Small intestine (tissue), 7 donors: ENCODE measurements around the gene CRYBG3. TPM values are rescaled to one million over a fixed set of nuclear protein-coding genes. Genes with fewer than 3 reads are reported as not detected.

Source experiments
- DNase-seq, 2 donors: peaks; one replicate each; pipeline versions ENCODE4 v3.0.0 to v3.0.0-alpha.2; 2013
- FAIRE-seq: peaks from 2 replicates; lab custom pipeline; 2012; peaks lifted over from hg19 to GRCh38; lab: Jason Lieb, UNC
- H3K27ac ChIP-seq, 3 donors: one replicate each; pipeline ENCODE4 v1.5.1; 2013; ENCODE audit warnings: low read length in 2 of 3, mild to moderate bottlenecking in 2 of 3, control low read depth in 1 of 3, inconsistent platforms in 1 of 3, low read depth in 1 of 3, moderate library complexity in 1 of 3
- H3K27me3 ChIP-seq, 3 donors: one replicate each; pipeline ENCODE4 v1.6.1; 2013; ENCODE audit warnings: low read length in 3 of 3, inconsistent platforms in 1 of 3; ENCODE audit not compliant: control insufficient read depth in 3 of 3, insufficient read depth in 3 of 3
- H3K36me3 ChIP-seq, 3 donors: one replicate each; pipeline ENCODE4 v1.6.1; 2013; ENCODE audit warnings: low read length in 3 of 3, inconsistent platforms in 1 of 3, low read depth in 1 of 3, mild to moderate bottlenecking in 1 of 3, moderate library complexity in 1 of 3; ENCODE audit not compliant: control insufficient read depth in 3 of 3, insufficient read depth in 2 of 3
- H3K4me1 ChIP-seq, 3 donors: one replicate each; pipeline ENCODE4 v1.6.1; 2013; ENCODE audit warnings: low read length in 2 of 3, inconsistent platforms in 1 of 3, low read depth in 1 of 3, mild to moderate bottlenecking in 1 of 3, moderate library complexity in 1 of 3; ENCODE audit not compliant: control insufficient read depth in 3 of 3, insufficient read depth in 2 of 3
- H3K4me3 ChIP-seq, 3 donors: one replicate each; pipeline ENCODE4 v1.5.1; 2013; ENCODE audit warnings: low read length in 3 of 3, control low read depth in 1 of 3, inconsistent platforms in 1 of 3, low read depth in 1 of 3, mild to moderate bottlenecking in 1 of 3, moderate library complexity in 1 of 3
- H3K9me3 ChIP-seq, 2 donors: one replicate each; pipeline ENCODE4 v1.6.1; 2013; ENCODE audit warnings: low read depth in 1 of 2, low read length in 1 of 2; ENCODE audit not compliant: control insufficient read depth in 2 of 2, insufficient read depth in 1 of 2
- WGBS, 3 donors: extraction: QIAGEN DNeasy Blood & Tissue Kit; methylation state at CpG; one replicate each; pipeline ENCODE4 v1.1.7; 2013; 5-methylcytosine and 5-hydroxymethylcytosine counted together
- polyA plus RNA-seq, 4 donors: library from polyadenylated mRNA; stranded (reverse) in 3 of 4; unstranded in 1 of 4; fragments of 200-250 nt in 3 of 4; fragments of 120-200 nt in 1 of 4; gene quantifications; one replicate each; pipeline versions ENCODE4 v1.2.1 to v1.2.3, GENCODE V29; 2013
- donor health status: healthy with polysubstance abuse.
- donor health status: control.
- donor health status: control.
- donor health status: Bipolar disorder and iron deficiency.
- donor health status: healthy.

Gene CRYBG3
- polyA plus RNA-seq, 4 donors, result 1.3 to 11.0 (median 4.1) TPM

- WGBS, 3 donors, result 87 to 94% (median 91%) methylated on average over 3 of the region's 3 CpGs
- peaks cover 0 to 3% (median 0%) of the 10 kb centered on the region in 3 donors for H3K36me3 ChIP-seq
- H3K9me3 ChIP-seq, result no peaks in the 10 kb centered on the region
- no peak overlapping the region for H3K4me3 ChIP-seq
- DNase-seq (no peak), FAIRE-seq (no peak)
- H3K4me1 ChIP-seq, result no peaks in the 10 kb centered on the region
- H3K27me3 ChIP-seq, result no peaks in the 10 kb centered on the region
- H3K27ac ChIP-seq, result no peak overlapping the region
Measured at GRCh38 chr3:97848779-97849178, 27.0 kb downstream of the CRYBG3 start.

GRCh38 chr3:97857401-97857800, 35.6 kb downstream of the CRYBG3 start:
- H3K27me3 ChIP-seq, result no peaks in the 10 kb centered on the region
- H3K9me3 ChIP-seq, result no peaks in the 10 kb centered on the region
- no peak for FAIRE-seq
- WGBS, 3 donors, result 92 to 94% (median 93%) methylated on average over 6 of the region's 6 CpGs
- no peak for DNase-seq
- no peak overlapping the region for H3K27ac ChIP-seq
- no peak overlapping the region for H3K4me3 ChIP-seq
- H3K4me1 ChIP-seq, result no peaks in the 10 kb centered on the region
- H3K36me3 ChIP-seq, result no peaks in the 10 kb centered on the region

DNA sequence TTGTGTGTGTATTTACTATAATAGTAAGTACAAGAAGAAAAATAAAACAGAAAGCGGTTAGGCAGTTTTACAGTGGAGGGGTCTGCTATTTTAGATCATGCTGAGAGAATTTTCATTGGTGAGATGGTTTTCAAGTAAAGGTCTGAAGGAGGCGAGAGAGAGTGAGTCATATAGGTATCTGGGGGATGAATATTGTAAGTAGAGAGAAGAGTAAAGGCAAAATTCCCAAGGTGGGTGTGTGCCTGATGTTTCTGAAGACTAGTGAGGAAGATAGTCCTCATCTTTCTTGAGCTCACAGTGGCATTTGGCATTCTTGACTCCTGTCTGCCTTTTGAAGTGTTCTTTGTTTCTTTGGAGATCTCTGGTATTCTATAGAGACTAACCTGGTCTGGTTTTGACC, 38.6 kb downstream of the CRYBG3 start:
- no peak for FAIRE-seq
- Histone ChIP-seq H3K27ac (no peak overlapping the region), H3K36me3 (no peaks in the 10 kb centered on the region), H3K9me3 (no peaks in the 10 kb centered on the region), H3K27me3 (no peaks in the 10 kb centered on the region), H3K4me3 (no peak overlapping the region), H3K4me1 (no peaks in the 10 kb centered on the region)
- 74 to 96% (median 88%) methylated on average over 2 of the region's 2 CpGs for WGBS, 3 donors
- no peak for DNase-seq

DNA sequence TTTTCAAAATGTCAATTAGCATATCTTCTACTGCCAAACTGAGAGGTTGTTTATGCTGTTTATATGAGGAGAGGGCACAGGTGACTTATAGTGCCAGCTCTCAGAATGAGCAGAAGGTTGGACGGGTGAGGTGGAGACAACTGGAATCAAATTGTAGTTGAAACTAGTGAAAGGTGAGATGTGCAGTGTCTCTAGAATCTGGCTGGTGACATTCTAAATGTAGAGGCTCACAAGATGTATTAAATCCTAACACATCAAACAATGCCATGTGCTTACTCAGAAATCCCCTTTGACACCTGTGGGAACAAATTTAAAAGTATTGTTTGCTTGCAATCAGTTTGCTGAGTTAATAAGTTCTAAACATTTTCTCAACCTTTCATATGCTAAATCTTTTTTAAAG, 40.8 kb downstream of the CRYBG3 start:
- H3K4me1 ChIP-seq, result no peaks in the 10 kb centered on the region
- FAIRE-seq, result no peak
- no peaks in the 10 kb centered on the region for H3K36me3 ChIP-seq
- no peak for DNase-seq
- H3K4me3 ChIP-seq, result no peak overlapping the region
- no peak overlapping the region for H3K27ac ChIP-seq
- WGBS, 3 donors, result 86 to 95% (median 92%) methylated on average over 1 of the region's 1 CpG
- H3K9me3 ChIP-seq, result no peaks in the 10 kb centered on the region
- H3K27me3 ChIP-seq, result no peaks in the 10 kb centered on the region

- Histone ChIP-seq H3K36me3 (no peaks in the 10 kb centered on the region), H3K4me1 (no peaks in the 10 kb centered on the region), H3K27ac (no peak overlapping the region), H3K9me3 (no peaks in the 10 kb centered on the region), H3K4me3 (no peak overlapping the region), H3K27me3 (no peaks in the 10 kb centered on the region)
- no peak for FAIRE-seq
- DNase-seq, result no peak
- WGBS, 3 donors, result 91 to 93% (median 93%) methylated on average over 1 of the region's 1 CpG
Measured at GRCh38 chr3:97863031-97863430, 41.2 kb downstream of the CRYBG3 start.

- no peak overlapping the region for H3K27ac ChIP-seq
- FAIRE-seq (no peak), DNase-seq (no peak)
- H3K9me3 ChIP-seq, result no peaks in the 10 kb centered on the region
- WGBS, 3 donors, result 89 to 96% (median 93%) methylated on average over 3 of the region's 3 CpGs
- no peaks in the 10 kb centered on the region for H3K4me1 ChIP-seq
- no peak overlapping the region for H3K4me3 ChIP-seq
- H3K36me3 ChIP-seq, result no peaks in the 10 kb centered on the region
- H3K27me3 ChIP-seq, result no peaks in the 10 kb centered on the region
Measured at GRCh38 chr3:97863775-97864174, 42.0 kb downstream of the CRYBG3 start.

DNA sequence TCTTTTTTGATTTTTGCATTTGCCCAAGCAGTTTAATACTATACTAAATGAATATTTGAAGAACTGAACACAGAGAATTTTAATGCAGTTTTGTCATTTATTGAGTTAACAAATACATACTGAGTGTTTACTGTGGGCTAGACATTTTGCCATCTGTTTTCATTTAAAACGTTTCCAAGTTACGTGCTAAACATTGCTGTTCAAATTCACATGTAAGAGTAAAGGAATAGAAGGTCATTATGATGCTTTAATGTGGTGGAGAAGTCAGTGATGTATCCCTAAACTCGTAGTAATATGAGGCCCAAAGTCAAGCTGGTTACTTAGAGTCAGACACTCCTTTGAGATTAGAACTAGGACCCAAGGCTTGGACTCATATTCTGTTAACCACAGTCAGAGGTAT, 49.4 kb downstream of the CRYBG3 start:
- Histone ChIP-seq H3K4me3 (no peak overlapping the region), H3K27ac (no peak overlapping the region), H3K4me1 (no peaks in the 10 kb centered on the region), H3K9me3 (no peaks in the 10 kb centered on the region), H3K36me3 (no peaks in the 10 kb centered on the region), H3K27me3 (no peaks in the 10 kb centered on the region)
- DNase-seq (no peak), FAIRE-seq (no peak)
- 68 to 83% (median 80%) methylated on average over 3 of the region's 3 CpGs for WGBS, 3 donors

DNA sequence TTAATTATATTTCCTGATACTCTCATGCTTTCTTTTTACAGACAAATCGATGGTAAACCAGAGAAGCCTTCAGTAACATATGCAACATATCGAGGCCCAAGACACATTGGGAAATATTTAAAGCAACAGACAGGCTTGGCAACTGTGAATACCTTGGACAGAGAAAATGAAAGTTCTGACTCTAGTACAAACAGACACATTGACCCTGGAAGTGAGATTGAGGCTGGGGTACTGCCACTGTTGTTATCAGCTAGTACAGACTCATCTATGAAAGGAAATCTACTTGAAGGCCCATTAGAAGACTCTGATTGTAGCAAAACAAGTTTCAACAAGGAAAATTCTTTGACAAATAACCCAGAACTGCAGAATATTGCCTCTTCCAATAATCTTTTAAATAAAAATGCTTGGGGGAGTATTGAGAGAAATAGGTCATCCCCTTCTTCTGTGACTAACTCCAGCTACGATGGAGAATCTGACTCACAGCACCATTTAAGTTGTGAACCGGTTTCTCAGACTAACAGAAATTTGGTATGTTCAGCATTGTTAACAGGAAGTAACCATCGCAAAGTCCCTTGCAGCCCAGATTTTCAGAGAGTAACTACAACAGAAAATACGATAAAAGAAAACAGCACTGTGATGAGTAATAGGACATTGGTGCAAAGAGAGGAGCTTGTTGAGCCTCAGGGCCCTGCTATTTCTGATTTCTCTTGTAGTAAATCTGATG, 50.2 kb downstream of the CRYBG3 start:
- FAIRE-seq, result no peak
- DNase-seq, result no peak
- H3K27ac ChIP-seq, result peak overlapping the region in 1 of 3 donors; percentile 64
- WGBS, 3 donors, result 72 to 90% (median 84%) methylated on average over 6 of the region's 6 CpGs
- H3K9me3 ChIP-seq, result no peaks in the 10 kb centered on the region
- H3K27me3 ChIP-seq, result no peaks in the 10 kb centered on the region
- no peak overlapping the region for H3K4me3 ChIP-seq
- no peaks in the 10 kb centered on the region for H3K4me1 ChIP-seq
- H3K36me3 ChIP-seq, result no peaks in the 10 kb centered on the region
